Epidermal melanocyte (primary cell): ENCODE measurements around the gene MAP7.

Source experiments
- DNase-seq: peaks from one replicate; pipeline ENCODE4 v3.0.0; 2011; ENCODE audit warnings: low spot score; ENCODE audit not compliant: insufficient read length

The MAP7 gene

GRCh38 chr6:136307351-136307750 lies 242.9 kb downstream of the MAP7 start:
- DNase-seq, result no peak

GRCh38 chr6:136306466-136306865 lies 243.8 kb downstream of the MAP7 start:
- DNase-seq, result no peak

- DNase-seq, result no peak
These were observed 245.8 kb downstream of the MAP7 start for GRCh38 chr6:136304410-136304809.

- no peak for DNase-seq
These were observed 246.7 kb downstream of the MAP7 start for GRCh38 chr6:136303516-136303915.

GRCh38 chr6:136294621-136295020 lies 255.6 kb downstream of the MAP7 start:
- no peak for DNase-seq
